Nephron progenitor cell (in vitro differentiated cells): ENCODE results near the gene DCAF17.
A peak's percentile ranks its signal among the peaks of the same experiment; 100 is the strongest.
"Not testable (repeated sequence)": the region's sequence is repeated elsewhere in the genome, so short reads cannot be mapped to it uniquely, and the experiment has no call there.

Experiments used
- DNase-seq: peaks from one replicate; pipeline ENCODE4 v3.0.0; 2021
- H3K27ac Mint-ChIP-seq: 2 replicates; pipeline ENCODE4 v1.8.0; 2021; ENCODE audit warnings: mild to moderate bottlenecking, moderate library complexity, mixed read lengths
- H3K27me3 Mint-ChIP-seq: 2 replicates; pipeline ENCODE4 v1.8.0; 2021; ENCODE audit warnings: mild to moderate bottlenecking, low read depth, mixed read lengths; ENCODE audit not compliant: poor library complexity
- H3K36me3 Mint-ChIP-seq: 2 replicates; pipeline ENCODE4 v1.8.0; 2021; ENCODE audit warnings: low read depth, mixed read lengths
- H3K4me1 Mint-ChIP-seq: 2 replicates; pipeline ENCODE4 v1.8.0; 2021; ENCODE audit warnings: mixed read lengths
- H3K4me3 Mint-ChIP-seq: 2 replicates; pipeline ENCODE4 v1.8.0; 2021; ENCODE audit warnings: mild to moderate bottlenecking, moderate library complexity, mixed read lengths
- H3K9me3 Mint-ChIP-seq: 2 replicates; pipeline ENCODE4 v1.8.0; 2021; ENCODE audit warnings: mild to moderate bottlenecking, moderate library complexity, mixed read lengths
- CTCF ChIP-seq: fragments of 200-600 bp; sonication (generic); IDR thresholded peaks from 2 replicates; pipeline ENCODE4 v1.5.0; 2021; ENCODE audit warnings: antibody characterized with exemption

DCAF17 gene

GRCh38 chr2:171530378-171530777 lies 96.4 kb downstream of the DCAF17 start:
- Mint-ChIP-seq H3K9me3 (peaks cover 5% of the 10 kb centered on the region), H3K4me3 (no peak overlapping the region), H3K4me1 (peaks cover 6% of the 10 kb centered on the region), H3K27me3 (peaks cover 7% of the 10 kb centered on the region), H3K27ac (no peak overlapping the region), H3K36me3 (peaks cover 13% of the 10 kb centered on the region)
- no peak for DNase-seq
- TF ChIP-seq CTCF, result no peak

- DNase-seq, H3K4me1 Mint-ChIP-seq, H3K4me3 Mint-ChIP-seq, H3K9me3 Mint-ChIP-seq, H3K27ac Mint-ChIP-seq, H3K27me3 Mint-ChIP-seq: not testable (repeated sequence)
- H3K36me3 Mint-ChIP-seq, result peaks cover 13% of the 10 kb centered on the region
Measured at GRCh38 chr2:171530859-171531258, 96.8 kb downstream of the DCAF17 start.

GRCh38 chr2:171531291-171531690 lies 97.3 kb downstream of the DCAF17 start:
- DNase-seq, result no peak
- Mint-ChIP-seq H3K4me1 (peaks cover 4% of the 10 kb centered on the region), H3K4me3 (no peak overlapping the region), H3K9me3 (peaks cover 5% of the 10 kb centered on the region), H3K27ac (peak overlapping the region; percentile 29), H3K27me3 (peaks cover 4% of the 10 kb centered on the region), H3K36me3 (peaks cover 13% of the 10 kb centered on the region)
- no peak for TF ChIP-seq CTCF

- peaks cover 4% of the 10 kb centered on the region for H3K4me1 Mint-ChIP-seq
- peaks cover 13% of the 10 kb centered on the region for H3K36me3 Mint-ChIP-seq
- H3K27ac Mint-ChIP-seq, result no peak overlapping the region
- H3K4me3 Mint-ChIP-seq, result no peak overlapping the region
- no peak for DNase-seq
- peaks cover 7% of the 10 kb centered on the region for H3K27me3 Mint-ChIP-seq
- TF ChIP-seq CTCF, result no peak
- H3K9me3 Mint-ChIP-seq, result peaks cover 5% of the 10 kb centered on the region
Measured at GRCh38 chr2:171531836-171532450, 97.9 kb downstream of the DCAF17 start.

GRCh38 chr2:171533331-171533730 lies 99.3 kb downstream of the DCAF17 start:
- Mint-ChIP-seq H3K4me3 (no peak overlapping the region), H3K4me1 (peaks cover 4% of the 10 kb centered on the region), H3K27ac (no peak overlapping the region), H3K36me3 (peaks cover 12% of the 10 kb centered on the region), H3K27me3 (peaks cover 7% of the 10 kb centered on the region), H3K9me3 (peaks cover 5% of the 10 kb centered on the region)
- DNase-seq, result no peak
- no peak for TF ChIP-seq CTCF
